ENCODE data around the gene C1orf35. TPM values are rescaled to one million over a fixed set of nuclear protein-coding genes. Genes with fewer than 3 reads are reported as not detected.

The C1orf35 gene
- 10 to 100 TPM; 12.1 to 22.0 (median 16.6) TPM for polyA plus RNA-seq (ENCODE audit: insufficient read depth in 1 of 5, insufficient read length in 5 of 5, low replicate concordance in 1 of 5)
- long read RNA-seq, donor 1, transcript C1orf35-201 (8 exons, 1,427 nt): major isoform, 8 of 63 reads
- long read RNA-seq, donor 1, partial matches to known transcripts: 54 of 63 reads
- long read RNA-seq, donor 1, other reads (novel, unspliced or antisense): 0 of 63 reads
- long read RNA-seq, donor 2, partial matches to known transcripts: 121 of 215 reads
- long read RNA-seq, donor 2, other reads (novel, unspliced or antisense): 90 of 215 reads
- long read RNA-seq, donor 3, transcript C1orf35-201 (8 exons, 1,427 nt): major isoform, 9 of 31 reads
- long read RNA-seq, donor 3, partial matches to known transcripts: 21 of 31 reads
- long read RNA-seq, donor 3, other reads (novel, unspliced or antisense): 0 of 31 reads
- long read RNA-seq, donor 4, partial matches to known transcripts: 12 of 16 reads
- long read RNA-seq, donor 4, other reads (novel, unspliced or antisense): 0 of 16 reads
- long read RNA-seq, donor 5, transcript C1orf35-201 (8 exons, 1,427 nt): major isoform, 15 of 450 reads
- long read RNA-seq, donor 5, partial matches to known transcripts: 251 of 450 reads
- long read RNA-seq, donor 5, other reads (novel, unspliced or antisense): 184 of 450 reads
- long read RNA-seq, donor 6, transcript C1orf35-201 (8 exons, 1,427 nt): major isoform, 14 of 51 reads
- long read RNA-seq, donor 6, partial matches to known transcripts: 37 of 51 reads
- long read RNA-seq, donor 6, other reads (novel, unspliced or antisense): 0 of 51 reads
- long read RNA-seq, donor 7, transcript C1orf35-201 (8 exons, 1,427 nt): major isoform, 9 of 19 reads
- long read RNA-seq, donor 7, partial matches to known transcripts: 9 of 19 reads
- long read RNA-seq, donor 7, other reads (novel, unspliced or antisense): 0 of 19 reads
- long read RNA-seq, donor 8, partial matches to known transcripts: 13 of 14 reads
- long read RNA-seq, donor 8, other reads (novel, unspliced or antisense): 0 of 14 reads

DNA sequence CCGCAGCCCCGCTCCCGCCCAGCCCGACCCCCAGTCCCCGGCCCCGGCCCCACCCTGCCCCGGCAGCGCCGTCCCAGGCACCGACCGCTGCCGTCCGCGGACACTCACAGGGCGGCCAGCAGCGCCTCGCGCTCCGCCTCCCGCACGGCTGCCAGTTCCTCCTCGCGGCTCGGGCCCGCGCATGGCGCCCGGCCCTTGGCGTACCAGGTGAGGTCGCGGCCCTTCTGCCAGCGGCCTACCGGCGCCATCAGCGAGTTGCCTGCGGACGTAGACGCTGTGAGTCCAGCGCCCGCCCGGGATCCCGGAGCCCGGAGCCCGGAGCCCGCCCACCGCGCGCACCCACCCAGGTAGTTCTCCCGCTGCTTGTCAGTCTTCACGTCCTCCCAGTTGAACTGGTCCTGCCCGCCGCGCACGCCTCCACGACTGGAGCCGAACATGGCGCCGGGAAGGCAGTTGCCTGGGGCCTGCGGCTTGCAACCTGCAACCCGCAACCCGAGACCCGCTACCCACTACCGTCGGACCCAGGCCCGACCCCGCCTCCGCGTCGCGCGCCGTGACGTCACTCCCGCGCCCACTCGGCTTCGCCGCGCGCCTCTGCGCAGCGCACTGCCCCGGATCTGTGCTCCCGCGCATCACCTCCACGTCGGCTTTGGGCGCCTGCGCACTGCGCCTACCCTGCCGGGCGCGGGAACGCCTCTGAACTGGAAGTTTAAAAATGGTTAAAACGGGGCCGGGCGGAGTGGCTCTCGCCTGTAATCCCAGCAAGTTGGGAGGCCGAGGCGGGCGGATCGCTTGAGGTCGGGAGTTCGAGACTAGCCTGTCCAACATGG lies at the start of gene C1orf35:
Gene C1orf35, minus strand, starts transcription at position 535 of the 830 bp plus-strand sequence. Its CDS starts 98 bp downstream, at position 437.
- DNase-seq: peak; percentile 94

DNA sequence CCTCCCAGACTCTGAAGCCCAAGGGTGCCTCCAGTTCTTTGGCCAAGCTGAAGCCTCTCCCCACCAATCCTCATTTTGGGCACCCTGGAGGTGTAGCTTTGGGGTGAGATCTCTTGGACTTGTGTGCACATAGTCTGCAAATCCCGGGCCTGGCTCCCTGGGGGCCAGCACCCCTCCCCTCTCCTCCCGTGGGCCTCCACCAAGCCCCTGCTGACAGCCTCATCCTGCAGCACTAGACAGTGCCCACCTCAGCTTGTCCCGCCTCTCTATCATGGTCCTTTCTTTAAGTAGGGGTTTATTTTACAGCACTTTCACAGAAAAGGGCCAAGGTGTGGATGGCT lies 49.8 kb upstream of the C1orf35 start:
- no peak for DNase-seq

DNA sequence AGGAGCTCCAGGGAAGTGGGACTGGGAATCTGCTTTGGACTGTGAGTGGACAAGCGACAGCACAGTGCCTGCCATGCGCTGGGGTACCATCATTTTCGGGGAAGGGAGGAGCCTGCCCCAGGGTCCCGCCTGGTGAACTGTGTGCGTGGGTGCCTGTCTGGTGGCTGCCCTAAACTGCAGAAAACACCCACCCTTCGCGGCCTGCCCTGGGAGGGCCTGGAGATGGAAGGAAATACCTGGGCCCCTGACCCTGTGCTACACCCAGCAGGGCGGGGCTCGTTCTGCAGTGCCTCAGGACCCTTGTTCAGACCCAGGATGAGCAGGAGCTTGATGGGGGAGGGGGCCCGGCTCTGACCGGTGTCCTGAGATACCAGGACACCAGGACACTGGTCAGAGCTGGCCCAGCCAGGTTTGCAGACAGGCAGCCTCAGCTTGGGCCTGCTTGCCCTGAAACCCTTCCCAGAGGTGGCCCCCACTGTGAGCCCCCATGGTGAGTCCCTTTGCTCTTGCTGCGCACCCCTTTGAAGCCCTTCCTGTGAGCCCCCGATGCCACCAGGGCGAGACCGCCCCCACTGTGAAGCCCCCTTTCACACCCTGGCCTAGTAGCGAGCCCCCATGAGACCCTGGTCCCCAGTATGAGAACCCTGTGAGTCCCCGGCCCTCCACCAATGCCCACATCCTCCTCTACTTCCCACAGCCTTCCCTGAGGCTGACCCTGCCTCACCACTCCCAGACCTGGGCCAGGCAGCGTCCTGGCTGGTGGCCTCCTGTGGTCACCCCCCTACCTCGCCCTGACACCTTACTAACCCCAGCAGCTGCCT lies 49.2 kb upstream of the C1orf35 start:
- no peak for DNase-seq

DNA sequence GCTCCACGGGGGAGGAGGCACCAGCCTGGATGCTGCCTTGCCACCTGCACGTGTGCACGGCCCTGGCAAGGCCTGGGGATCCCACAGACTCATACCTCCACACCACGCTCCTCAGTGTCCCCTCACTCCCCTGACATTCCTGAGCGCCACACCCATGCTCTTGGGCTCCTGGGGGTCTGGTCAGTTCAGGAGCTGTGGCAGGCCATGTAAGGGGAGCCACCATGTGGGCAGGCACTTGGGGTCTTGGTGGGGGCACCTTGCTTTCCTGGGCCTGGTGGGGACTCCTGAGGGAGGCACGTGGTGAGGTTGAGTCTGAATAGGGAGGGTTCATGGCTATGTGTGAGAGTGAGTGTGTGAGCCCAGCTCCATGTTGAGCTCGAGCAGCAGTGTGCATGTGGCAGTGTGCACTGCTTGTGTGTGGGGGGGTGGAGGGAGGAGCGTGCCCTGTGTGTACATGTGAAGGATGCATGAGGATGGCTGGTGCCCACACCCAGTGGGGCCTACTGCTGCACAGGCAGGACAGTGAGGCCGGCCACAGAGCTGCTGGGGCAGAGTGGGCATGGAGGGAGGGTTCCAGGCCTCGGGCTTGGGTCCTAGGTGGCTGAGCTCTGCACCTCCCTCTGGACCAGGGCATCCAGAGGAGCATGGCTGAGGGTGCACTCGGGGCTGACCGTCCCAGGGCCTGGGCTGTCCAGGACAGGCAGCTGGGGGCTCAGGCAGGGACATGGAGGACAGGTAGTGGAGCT lies 48.2 kb upstream of the C1orf35 start:
- DNase-seq: no peak

DNA sequence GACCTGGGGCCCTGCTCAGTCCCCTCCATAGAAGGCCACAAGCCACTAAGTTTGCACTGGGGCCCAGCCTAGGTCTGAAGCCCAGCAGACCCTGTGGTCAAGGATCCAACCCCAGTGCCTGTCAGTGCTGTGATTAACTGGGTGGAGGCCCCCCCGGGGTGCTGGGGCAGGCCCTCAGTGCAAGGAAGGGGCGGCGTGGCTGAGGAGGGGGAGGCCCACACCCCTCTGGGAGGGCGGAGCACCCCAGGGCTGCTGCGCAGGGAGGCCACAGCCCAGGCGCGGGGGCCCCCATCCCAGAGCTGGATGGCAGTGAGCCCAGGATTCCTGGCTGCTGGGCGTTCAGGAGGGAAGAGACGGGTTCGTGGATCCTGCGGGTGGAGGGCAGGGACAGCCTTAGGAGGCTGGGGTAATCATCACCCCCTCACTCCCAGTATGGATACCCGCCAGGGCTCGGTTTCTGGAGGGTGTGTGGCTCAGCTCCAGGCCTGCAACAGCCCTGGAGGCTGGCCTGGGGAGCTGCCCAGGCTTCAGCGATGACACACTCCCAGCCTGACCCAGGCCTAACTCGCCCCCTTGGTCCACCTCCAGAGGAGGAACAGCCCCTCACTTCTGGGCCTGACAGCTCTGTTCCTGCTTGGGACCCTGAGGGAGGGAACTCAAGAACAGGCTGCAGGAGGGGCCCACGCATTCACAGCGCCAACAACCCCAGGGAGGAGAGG lies 47.5 kb upstream of the C1orf35 start:
- peak; percentile 86 to 87 for DNase-seq

DNA sequence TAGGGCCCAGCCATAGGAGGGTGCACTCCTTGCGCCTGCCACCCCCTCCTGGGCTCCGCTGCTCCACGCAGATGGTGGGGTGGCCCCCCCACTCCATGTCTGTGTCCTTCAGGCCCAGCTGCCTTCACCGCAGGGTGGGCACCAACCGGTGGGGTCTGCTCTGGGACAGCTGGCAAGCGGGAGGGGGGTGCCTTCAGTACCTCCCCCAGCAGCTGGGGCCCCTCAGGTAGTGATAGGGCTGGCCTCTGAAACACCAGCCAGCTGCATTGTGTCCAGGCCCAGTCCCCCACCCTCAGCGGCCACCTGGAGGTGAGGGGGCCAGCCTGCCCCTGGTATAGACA lies 47.0 kb upstream of the C1orf35 start:
- DNase-seq: no peak

DNA sequence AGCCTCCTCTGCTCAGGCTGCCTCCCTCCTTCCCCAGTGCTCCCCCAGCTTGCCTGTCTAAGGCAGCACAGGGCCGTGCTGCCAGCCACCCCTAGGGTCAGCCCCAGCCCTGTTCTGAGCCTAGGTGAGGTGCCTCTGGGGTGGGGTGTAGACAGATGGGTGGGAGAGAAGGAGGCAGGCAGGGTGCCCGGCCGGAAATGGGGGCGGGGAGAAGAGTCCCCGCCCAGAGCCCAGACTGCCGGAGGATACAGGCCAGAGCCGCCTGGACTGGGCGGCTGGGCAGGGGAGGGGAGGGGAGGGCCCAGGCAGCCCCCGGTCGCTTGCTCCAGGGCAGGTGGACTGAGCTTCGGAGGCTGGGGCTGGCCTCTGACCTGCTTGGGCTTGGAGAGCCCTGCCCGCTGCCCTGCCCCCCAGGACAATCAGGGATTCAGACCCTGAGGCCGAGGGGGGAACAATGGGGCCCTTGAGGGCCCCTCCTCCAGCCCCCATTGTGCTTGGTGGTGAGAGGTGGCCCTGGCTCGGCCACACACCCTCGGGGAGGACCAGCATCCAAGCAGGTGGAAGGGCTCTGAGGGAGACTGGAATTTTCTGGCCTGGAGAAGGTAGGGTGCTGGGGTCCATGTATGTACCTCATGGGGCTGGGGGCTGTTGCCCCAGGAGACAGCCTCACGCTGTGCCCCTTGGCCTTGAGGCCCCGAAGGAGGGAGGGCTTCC lies 46.4 kb upstream of the C1orf35 start, which contains the start of gene GJC2:
Gene GJC2, plus strand, starts transcription at position 525 of the 714 bp plus-strand sequence. CDS start 7,829 bp downstream, outside the sequence.
- DNase-seq: peak in 1 of 2 donors; percentile 52

- DNase-seq: no peak
Observed at GRCh38 chr1:228148935-228149405, 45.8 kb upstream of the C1orf35 start.

- no peak for DNase-seq
Observed at GRCh38 chr1:228148196-228148861, 45.2 kb upstream of the C1orf35 start.

DNA sequence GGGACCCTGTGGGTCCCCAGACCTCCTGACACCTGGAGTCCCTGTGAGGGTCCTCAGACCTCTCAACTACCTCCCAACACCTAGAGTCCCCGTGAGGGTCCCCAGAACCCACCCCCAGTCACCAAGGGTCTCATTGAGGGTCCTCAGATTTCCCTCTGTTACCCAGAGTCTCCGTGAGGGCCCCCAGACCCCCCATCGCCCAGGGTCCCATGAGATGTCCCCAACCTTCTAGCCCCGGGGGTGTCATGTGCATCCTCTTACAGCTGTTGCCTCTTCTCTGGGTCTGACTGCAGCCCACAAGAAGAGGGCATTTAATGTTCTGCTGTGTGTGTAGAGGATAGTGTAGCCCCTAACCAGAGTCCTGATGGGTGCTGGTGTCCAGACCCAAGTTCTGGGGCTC lies 44.6 kb upstream of the C1orf35 start:
- DNase-seq: no peak

DNA sequence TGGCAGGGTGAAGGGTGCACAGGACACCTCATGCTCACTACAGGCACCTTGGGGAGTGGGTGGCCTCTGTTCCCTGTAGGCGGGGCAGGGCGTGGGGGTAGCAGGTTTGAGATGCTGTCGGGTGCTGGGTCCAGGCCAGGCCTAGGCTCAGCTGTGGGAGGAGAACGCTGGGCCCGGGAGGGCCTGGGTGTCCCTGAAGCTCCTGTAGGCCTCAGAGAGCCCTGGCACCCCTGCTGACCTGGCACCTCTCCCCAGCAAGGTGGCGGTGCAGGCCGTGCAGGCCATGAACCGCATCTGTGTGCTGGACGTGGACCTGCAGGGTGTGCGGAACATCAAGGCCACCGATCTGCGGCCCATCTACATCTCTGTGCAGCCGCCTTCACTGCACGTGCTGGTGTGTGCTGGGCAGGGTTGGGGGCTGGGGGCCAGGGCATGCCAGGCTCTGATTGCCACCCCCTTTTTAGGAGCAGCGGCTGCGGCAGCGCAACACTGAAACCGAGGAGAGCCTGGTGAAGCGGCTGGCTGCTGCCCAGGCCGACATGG lies 44.1 kb upstream of the C1orf35 start:
- no peak for DNase-seq

DNA sequence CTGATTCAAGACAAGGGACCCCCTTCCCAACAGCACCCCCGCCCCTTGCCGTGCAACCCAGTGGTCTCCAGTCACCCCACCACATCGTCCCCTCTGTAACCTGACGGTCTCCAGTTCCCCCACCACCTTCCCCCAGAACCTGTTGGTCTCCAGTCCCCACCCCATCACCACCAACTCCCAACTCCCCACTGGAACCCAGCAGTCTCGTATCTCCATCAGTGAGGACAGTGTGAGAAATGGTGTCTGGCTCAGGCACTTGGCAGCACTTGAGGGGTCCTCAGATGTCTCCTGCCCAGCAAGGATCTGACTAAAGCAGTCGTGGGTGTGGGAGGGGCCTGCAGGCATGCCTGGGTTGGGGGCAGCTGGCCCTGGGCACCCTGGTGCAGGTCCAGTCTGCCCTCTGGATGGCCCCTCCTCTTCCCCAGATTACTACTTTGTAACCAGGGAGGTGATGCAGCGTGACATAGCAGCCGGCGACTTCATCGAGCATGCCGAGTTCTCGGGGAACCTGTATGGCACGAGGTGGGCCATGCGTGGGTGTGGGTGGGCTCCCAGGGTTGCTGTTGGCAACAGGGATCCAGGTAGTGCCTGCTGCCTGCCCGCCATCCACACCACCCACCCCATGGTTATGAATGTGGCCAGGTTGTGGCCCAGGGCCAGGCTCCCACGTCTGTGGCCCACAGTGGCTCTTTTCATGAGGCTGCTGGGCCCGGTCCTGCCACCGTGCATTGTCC lies 43.5 kb upstream of the C1orf35 start:
- DNase-seq: no peak

GRCh38 chr1:228145463-228146416 lies 42.6 kb upstream of the C1orf35 start:
- DNase-seq: no peak

- no peak for DNase-seq
Observed at GRCh38 chr1:228144993-228145343, 41.8 kb upstream of the C1orf35 start.

DNA sequence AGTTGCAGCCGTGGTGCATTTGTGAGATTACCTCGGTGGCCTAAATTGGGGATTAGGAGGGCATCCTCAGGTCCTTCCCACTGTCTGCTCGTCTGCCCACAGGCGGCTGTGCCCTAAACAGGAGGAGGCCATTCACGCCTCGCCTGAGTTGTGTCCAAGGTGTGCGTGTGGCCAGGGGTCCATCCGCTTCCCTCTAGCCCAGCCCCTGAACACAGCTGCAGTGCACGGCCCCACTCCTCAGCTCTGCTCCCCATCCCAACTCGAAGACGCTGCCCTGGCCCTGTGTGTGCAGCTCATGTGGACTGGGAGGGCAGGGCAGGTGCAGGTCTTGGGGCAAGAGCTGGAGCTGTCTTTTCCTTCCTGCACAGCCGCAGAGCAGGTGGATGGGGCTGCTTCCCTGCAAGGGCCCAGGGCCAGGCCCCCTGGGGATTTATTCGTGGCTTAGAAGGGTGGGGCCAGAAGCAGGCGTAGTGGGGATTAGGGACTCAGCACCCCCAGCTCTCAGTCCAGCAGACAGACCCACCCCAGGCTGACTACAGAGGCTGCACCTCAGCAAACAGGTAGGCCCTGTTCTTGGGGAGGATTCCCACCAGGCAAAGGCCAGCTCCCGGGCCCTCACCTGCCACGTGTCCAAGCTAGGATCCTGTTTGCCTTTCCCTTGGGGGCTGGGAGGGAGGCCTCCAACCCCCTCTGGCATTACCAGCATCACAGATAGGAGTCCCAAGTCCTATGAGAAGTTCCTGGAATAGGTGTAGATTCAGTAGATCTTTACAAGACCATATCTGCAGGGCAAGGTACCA lies 41.3 kb upstream of the C1orf35 start:
- no peak for DNase-seq

All from right lung (tissue), 10 donors.